Mucosa of descending colon (tissue), 3 donors: ENCODE data around the gene PDE4B. TPM values are rescaled to one million over a fixed set of nuclear protein-coding genes. Genes with fewer than 3 reads are reported as not detected.

Experiments
- ATAC-seq: fragments of 200-7000 bp; cut with Tn5 transposase; one replicate; pipeline ENCODE4 v1.9.1; 2020; ENCODE audit warnings: mild to moderate bottlenecking, moderate library complexity
- DNase-seq, 3 donors: peaks; one replicate each; pipeline ENCODE4 v3.0.0-alpha.2; 2020
- H3K36me3 ChIP-seq: fragments of 200-600 bp; one replicate; pipeline ENCODE4 v1.8.0; 2021; ENCODE audit warnings: low read depth, mild to moderate bottlenecking
- H3K4me1 ChIP-seq: fragments of 200-600 bp; one replicate; pipeline ENCODE4 v1.8.0; 2021; ENCODE audit warnings: low read depth, mild to moderate bottlenecking
- H3K4me3 ChIP-seq: fragments of 200-600 bp; one replicate; pipeline ENCODE4 v1.8.0; 2021; ENCODE audit warnings: mild to moderate bottlenecking
- H3K9me3 ChIP-seq: fragments of 200-600 bp; one replicate; pipeline ENCODE4 v1.8.0; 2021; ENCODE audit warnings: mild to moderate bottlenecking
- CTCF ChIP-seq: fragments of 200-600 bp; IDR thresholded peaks from one replicate; pipeline ENCODE4 v1.8.0; 2022; ENCODE audit warnings: antibody characterized with exemption, mild to moderate bottlenecking
- intact Hi-C, 2 donors: fragments of 100-400 bp; cut with DNase I in 1 of 2; cut with micrococcal nuclease in 1 of 2; formaldehyde crosslinking; loops; one replicate each; pipeline versions ENCODE4 v1.11.0 to v1.11.1; 2022; cut with DNase I, micrococcal nuclease
- total RNA-seq, 3 donors: library from RNA; stranded (reverse); fragmentation: NEBNext Ultra II Directional in 2 of 3; extraction: Animal tissue kit (Norgen Biotek cat#: 25700) in 2 of 3; gene quantifications; one replicate each; pipeline versions ENCODE4 v1.2.1 to v1.2.4, GENCODE V29; 2021 to 2023
- donor health status: DM: no; HTN: no; CAD: no; lungs with moderate emphysema.
- donor health status: DM: no; HTN: no; CAD: no.
- donor health status: DM: no; HTN: yes; CAD: no.

Gene PDE4B
- total RNA-seq, 3 donors from 2014 or later, result 3.4 to 6.6 (median 4.9) TPM

GRCh38 chr1:66352792-66353191 is 560.1 kb downstream of the PDE4B start:
- Histone ChIP-seq H3K4me1 (peaks cover 16% of the 10 kb centered on the region), H3K9me3 (no peaks in the 10 kb centered on the region), H3K4me3 (no peak overlapping the region), H3K36me3 (no peaks in the 10 kb centered on the region)
- DNase-seq (no peak), ATAC-seq (no peak)
- intact Hi-C loops, result no loop called here
- no peak for TF ChIP-seq CTCF

- DNase-seq, result no peak
- H3K9me3 ChIP-seq, result no peaks in the 10 kb centered on the region
- no peaks in the 10 kb centered on the region for H3K36me3 ChIP-seq
- intact Hi-C loops, result no loop called here
- peaks cover 16% of the 10 kb centered on the region for H3K4me1 ChIP-seq
- no peak for TF ChIP-seq CTCF
- ATAC-seq, result no peak
- no peak overlapping the region for H3K4me3 ChIP-seq
These were observed 560.6 kb downstream of the PDE4B start for GRCh38 chr1:66353257-66353656.

- intact Hi-C loops, result no loop called here
- no peaks in the 10 kb centered on the region for H3K36me3 ChIP-seq
- no peak for TF ChIP-seq CTCF
- H3K9me3 ChIP-seq, result no peaks in the 10 kb centered on the region
- H3K4me1 ChIP-seq, result peaks cover 16% of the 10 kb centered on the region
- ATAC-seq, result no peak
- no peak for DNase-seq
- no peak overlapping the region for H3K4me3 ChIP-seq
These were observed 561.9 kb downstream of the PDE4B start for GRCh38 chr1:66354311-66355201.

- Histone ChIP-seq H3K36me3 (no peaks in the 10 kb centered on the region), H3K9me3 (no peaks in the 10 kb centered on the region), H3K4me1 (peaks cover 12% of the 10 kb centered on the region), H3K4me3 (no peak overlapping the region)
- DNase-seq (no peak), ATAC-seq (no peak)
- TF ChIP-seq CTCF, result no peak
- intact Hi-C loops, result no loop called here
These were observed 563.1 kb downstream of the PDE4B start for GRCh38 chr1:66355756-66356155.

GRCh38 chr1:66356605-66357004 is 563.9 kb downstream of the PDE4B start:
- Histone ChIP-seq H3K4me3 (no peak overlapping the region), H3K4me1 (peaks cover 12% of the 10 kb centered on the region), H3K9me3 (no peaks in the 10 kb centered on the region), H3K36me3 (no peaks in the 10 kb centered on the region)
- no peak for ATAC-seq
- intact Hi-C loops, result no loop called here
- DNase-seq, result no peak
- no peak for TF ChIP-seq CTCF
